ENCODE results near the gene ADARB2.

GRCh38 chr10:1582739-1583138 is 154.6 kb downstream of the ADARB2 start:
- no peak for TF ChIP-seq CTCF (IDR thresholded peaks at IDR 0.05)
- TF ChIP-seq POLR2A (IDR thresholded peaks at IDR 0.05), result no peak
- TF ChIP-seq POLR2AphosphoS5 (IDR thresholded peaks at IDR 0.05), result no peak
- TF ChIP-seq EP300 (IDR thresholded peaks at IDR 0.05), result no peak

Data from suprapubic skin (tissue), 4 donors.